H9 (cell line): ENCODE measurements around the gene CRYBA2. TPM values are rescaled to one million over a fixed set of nuclear protein-coding genes. Genes with fewer than 3 reads are reported as not detected.

Source experiments
- DNase-seq: peaks from one replicate; pipeline ENCODE4 v3.0.0-alpha.2; 2017
- H2AFZ ChIP-seq: one replicate; pipeline ENCODE4 v1.6.1; 2013; ENCODE audit warnings: mild to moderate bottlenecking, low read length, control low read depth, moderate library complexity
- H2AK5ac ChIP-seq: 2 replicates; pipeline ENCODE4 v1.6.1; 2013; ENCODE audit warnings: low read length, control low read depth, mixed read lengths; ENCODE audit not compliant: insufficient read length
- H2BK120ac ChIP-seq: one replicate; pipeline ENCODE4 v1.6.1; 2013; ENCODE audit warnings: low read depth, mild to moderate bottlenecking, low read length, control low read depth, inconsistent platforms; ENCODE audit not compliant: poor library complexity, severe bottlenecking
- H2BK12ac ChIP-seq: 2 replicates; pipeline ENCODE4 v1.6.1; 2013; ENCODE audit warnings: low read length, control low read depth, mixed read lengths, low read depth; ENCODE audit not compliant: insufficient read length
- H2BK15ac ChIP-seq: 2 replicates; pipeline ENCODE4 v1.6.1; 2013; ENCODE audit warnings: low read depth, low read length, control low read depth
- H2BK20ac ChIP-seq: one replicate; pipeline ENCODE4 v1.6.1; 2013; ENCODE audit warnings: low read depth, mild to moderate bottlenecking, low read length, control low read depth, inconsistent platforms; ENCODE audit not compliant: poor library complexity, severe bottlenecking
- H2BK5ac ChIP-seq: 2 replicates; pipeline ENCODE4 v1.6.1; 2013; ENCODE audit warnings: low read length, control low read depth, mixed read lengths; ENCODE audit not compliant: insufficient read length
- H3K14ac ChIP-seq: 2 replicates; pipeline ENCODE4 v1.6.1; 2013; ENCODE audit warnings: low read length, control low read depth; ENCODE audit not compliant: insufficient read depth
- H3K18ac ChIP-seq: 2 replicates; pipeline ENCODE4 v1.6.1; 2013; ENCODE audit warnings: low read depth, mild to moderate bottlenecking, mixed read lengths, low read length, control low read depth; ENCODE audit not compliant: insufficient read length
- H3K23ac ChIP-seq: 2 replicates; pipeline ENCODE4 v1.6.1; 2013; ENCODE audit warnings: low read length, control low read depth, mixed read lengths, low read depth; ENCODE audit not compliant: insufficient read length
- H3K23me2 ChIP-seq: 2 replicates; pipeline ENCODE4 v1.6.1; 2013; ENCODE audit warnings: low read depth, mild to moderate bottlenecking, mixed read lengths, low read length, control low read depth; ENCODE audit not compliant: insufficient read length, poor library complexity, severe bottlenecking
- H3K27ac ChIP-seq: 2 replicates; pipeline ENCODE4 v1.5.1; 2013; ENCODE audit warnings: low read length, control low read depth, mixed read lengths, low read depth; ENCODE audit not compliant: insufficient read length
- H3K27me3 ChIP-seq: 2 replicates; pipeline ENCODE4 v1.6.1; 2013; ENCODE audit warnings: low read length, control low read depth, inconsistent platforms; ENCODE audit not compliant: insufficient read depth
- H3K4ac ChIP-seq: 2 replicates; pipeline ENCODE4 v1.6.1; 2013; ENCODE audit warnings: low read depth, mild to moderate bottlenecking, control low read depth, inconsistent platforms, low read length, moderate library complexity
- H3K4me1 ChIP-seq: 2 replicates; pipeline ENCODE4 v1.6.1; 2013; ENCODE audit warnings: low read length, control low read depth, inconsistent platforms; ENCODE audit not compliant: insufficient read depth
- H3K4me2 ChIP-seq: 2 replicates; pipeline ENCODE4 v1.6.1; 2013; ENCODE audit warnings: low read length, control low read depth, mixed read lengths; ENCODE audit not compliant: insufficient read length, insufficient read depth
- H3K56ac ChIP-seq: 2 replicates; pipeline ENCODE4 v1.6.1; 2013; ENCODE audit warnings: low read depth, mild to moderate bottlenecking, mixed read lengths, low read length, control low read depth; ENCODE audit not compliant: insufficient read length
- H3K79me1 ChIP-seq: 2 replicates; pipeline ENCODE4 v1.6.1; 2013; ENCODE audit warnings: low read depth, mild to moderate bottlenecking, moderate library complexity, low read length, control low read depth, inconsistent platforms; ENCODE audit not compliant: insufficient read depth, poor library complexity, severe bottlenecking
- H3K79me2 ChIP-seq: 2 replicates; pipeline ENCODE4 v1.6.1; 2013; ENCODE audit warnings: low read length, control low read depth, inconsistent platforms; ENCODE audit not compliant: insufficient read depth
- H3K9ac ChIP-seq: 2 replicates; pipeline ENCODE4 v1.6.1; 2013; ENCODE audit warnings: low read length, control low read depth, mixed read lengths; ENCODE audit not compliant: insufficient read length; ENCODE audit errors: extremely low read depth
- H3K9me3 ChIP-seq: one replicate; pipeline ENCODE4 v1.6.1; 2013; ENCODE audit warnings: low read depth, low read length, inconsistent platforms; ENCODE audit not compliant: control insufficient read depth
- H3T11ph ChIP-seq: one replicate; pipeline ENCODE4 v1.6.1; 2013; ENCODE audit warnings: mild to moderate bottlenecking, low read length, control low read depth, inconsistent platforms
- H4K20me1 ChIP-seq: one replicate; pipeline ENCODE4 v1.6.1; 2013; ENCODE audit not compliant: control insufficient read depth, insufficient read length, insufficient read depth
- H4K5ac ChIP-seq: 2 replicates; pipeline ENCODE4 v1.6.1; 2013; ENCODE audit warnings: low read depth, mild to moderate bottlenecking, mixed read lengths, low read length, control low read depth; ENCODE audit not compliant: insufficient read length
- H4K8ac ChIP-seq: replicated peaks from 2 replicates; pipeline ENCODE4 v1.6.1; 2013; ENCODE audit warnings: low read length, control low read depth, mixed read lengths, low read depth; ENCODE audit not compliant: insufficient read length
- H4K91ac ChIP-seq: 2 replicates; pipeline ENCODE4 v1.6.1; 2013; ENCODE audit warnings: low read depth, mild to moderate bottlenecking, moderate library complexity, mixed read lengths, low read length, control low read depth; ENCODE audit not compliant: insufficient read length
- H3K27ac Mint-ChIP-seq, 3 experiments: 2 replicates in 2 of 3; 3 replicates in 1 of 3; pipeline ENCODE4 v1.8.0; 2020 to 2021; ENCODE audit warnings: mixed read lengths in 3 of 3, mild to moderate bottlenecking in 1 of 3, moderate library complexity in 1 of 3
- H3K27me3 Mint-ChIP-seq: 2 replicates; pipeline ENCODE4 v1.8.0; 2021; ENCODE audit warnings: low read depth, mild to moderate bottlenecking, moderate library complexity, mixed read lengths
- H3K36me3 Mint-ChIP-seq, 3 experiments: 2 replicates in 2 of 3; 3 replicates in 1 of 3; pipeline ENCODE4 v1.8.0; 2020 to 2021; ENCODE audit warnings: low read depth in 3 of 3, mixed read lengths in 3 of 3; ENCODE audit not compliant: insufficient read depth in 1 of 3
- H3K4me1 Mint-ChIP-seq, 2 experiments: 2 replicates each; pipeline ENCODE4 v1.8.0; 2020; ENCODE audit warnings: mixed read lengths in 2 of 2
- H3K4me3 Mint-ChIP-seq, 2 experiments: 2 replicates in 1 of 2; 3 replicates in 1 of 2; pipeline ENCODE4 v1.8.0; 2020 to 2021; ENCODE audit warnings: mild to moderate bottlenecking in 2 of 2, mixed read lengths in 2 of 2, moderate library complexity in 1 of 2
- H3K9me3 Mint-ChIP-seq, 2 experiments: 2 replicates in 1 of 2; 3 replicates in 1 of 2; pipeline ENCODE4 v1.8.0; 2020; ENCODE audit warnings: mild to moderate bottlenecking in 2 of 2, mixed read lengths in 2 of 2, moderate library complexity in 1 of 2
- CTCF ChIP-seq: fragments of 200-600 bp; sonication (generic); conservative IDR thresholded peaks from 3 replicates; pipeline ENCODE4 v1.8.0; 2021; ENCODE audit warnings: antibody characterized with exemption, mild to moderate bottlenecking
- WGBS: extraction: QIAGEN DNeasy Blood & Tissue Kit; methylation state at CpG from one replicate; pipeline ENCODE4 v1.1.7; 2013; ENCODE audit warnings: missing lambda C conversion rate, low lambda C conversion rate, mixed read lengths; ENCODE audit not compliant: insufficient read length; ENCODE audit errors: extremely low coverage; 5-methylcytosine and 5-hydroxymethylcytosine counted together
- total RNA-seq: library from RNA; stranded (reverse); gene quantifications from 2 replicates; pipeline ENCODE4 v1.2.1, GENCODE V29; 2021

CRYBA2 gene
- total RNA-seq, 1 experiment from 2014 or later: not detected

- no peak overlapping the region for H3K56ac ChIP-seq
- no peak overlapping the region for H3K4ac ChIP-seq
- H3K14ac ChIP-seq: no peak overlapping the region
- no peaks in the 10 kb centered on the region for H3K79me1 ChIP-seq
- H3K23ac ChIP-seq: no peak overlapping the region
- no peaks in the 10 kb centered on the region for H3K4me1 ChIP-seq
- no peak overlapping the region for H3K18ac ChIP-seq
- Mint-ChIP-seq H3K27me3 (peaks cover 26% of the 10 kb centered on the region), H3K27ac (peak overlapping the region in 1 of 3 experiments; percentile 44; a peak in 1 of 7 replicates), H3K4me1 (peaks cover 4% of the 10 kb centered on the region in 2 experiments), H3K9me3 (no peaks in the 10 kb centered on the region), H3K4me3 (no peak overlapping the region), H3K36me3 (no peaks in the 10 kb centered on the region)
- no peaks in the 10 kb centered on the region for H3K79me2 ChIP-seq
- H2BK5ac ChIP-seq: no peak overlapping the region
- H2BK15ac ChIP-seq: no peak overlapping the region
- no peak overlapping the region for H2BK12ac ChIP-seq
- H3K23me2 ChIP-seq: no peaks in the 10 kb centered on the region
- H2AFZ ChIP-seq: no peak overlapping the region
- H4K91ac ChIP-seq: no peak overlapping the region
- H2AK5ac ChIP-seq: no peak overlapping the region
- H3K27me3 ChIP-seq: no peaks in the 10 kb centered on the region
- H2BK20ac ChIP-seq: no peak overlapping the region
- H4K20me1 ChIP-seq: no peaks in the 10 kb centered on the region
- peak; percentile 87 for DNase-seq
- H4K8ac ChIP-seq: no peak overlapping the region
- no peak overlapping the region for H2BK120ac ChIP-seq
- H3K9ac ChIP-seq: no peak overlapping the region
- H3K4me2 ChIP-seq: no peak overlapping the region
- H4K5ac ChIP-seq: no peak overlapping the region
- no CpG with 5 or more reads among the region's 9 CpGs for WGBS
- TF ChIP-seq CTCF: peak; percentile 98
- H3K27ac ChIP-seq: no peak overlapping the region
- no peak overlapping the region for H3T11ph ChIP-seq
- H3K9me3 ChIP-seq: no peaks in the 10 kb centered on the region
Measured at GRCh38 chr2:219029829-219030165, 36.6 kb upstream of the CRYBA2 start.
